Measurements from ENCODE around the gene GRK3.

DNA sequence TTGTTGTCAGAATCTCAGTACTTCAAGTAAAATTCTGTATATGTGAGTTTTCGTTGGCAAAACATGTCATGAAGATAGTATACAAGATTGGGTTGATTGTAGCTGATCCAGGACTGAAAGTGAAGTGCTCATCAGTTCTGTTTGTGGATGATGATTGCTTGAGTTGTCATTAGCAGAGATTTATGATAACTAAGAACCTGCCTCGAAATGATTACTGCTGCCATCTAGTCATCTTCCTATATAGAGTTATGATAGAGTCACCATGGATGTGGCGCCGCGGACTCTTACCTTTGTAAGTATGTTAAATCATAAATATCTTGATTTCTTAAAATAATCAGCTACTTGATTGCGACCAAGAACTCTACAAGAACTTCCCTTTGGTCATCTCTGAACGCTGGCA is 149.6 kb downstream of the GRK3 start:
- TF ChIP-seq CTCF (IDR thresholded peaks at IDR 0.05) (no peak), POLR2A (IDR thresholded peaks at IDR 0.05) (no peak)
